PC-3 (cell line): Measurements from ENCODE around the gene NTNG1. TPM values are rescaled to one million over a fixed set of nuclear protein-coding genes. Genes with fewer than 3 reads are reported as not detected.

Experiments
- ATAC-seq: fragments of 200-7000 bp; cut with Tn5 transposase; 2 replicates; pipeline ENCODE4 v1.9.1; 2020; ENCODE audit warnings: mild to moderate bottlenecking, moderate library complexity
- BruUV-seq: library from RNA; stranded (reverse); fragments of 400-500 nt; replicated peaks from 2 replicates; lab custom pipeline; 2021; lab: Mats Ljungman, UMichigan
- CTCF ChIA-PET: fragments of 300-600 bp; sonication (Branson Sonifier 250); formaldehyde crosslinking; loops from one replicate; lab custom pipeline; 2022; ENCODE audit warnings: antibody characterized with exemption; lab: Charles Lee
- POLR2A ChIA-PET: fragments of 300-600 bp; sonication (Branson Sonifier 250); formaldehyde crosslinking; loops from one replicate; lab custom pipeline; 2022; ENCODE audit warnings: antibody characterized with exemption; ENCODE audit not compliant: unreplicated experiment; lab: Charles Lee
- DNase-seq: peaks from one replicate; pipeline ENCODE4 v3.0.0-alpha.2; 2015
- H2AFZ ChIP-seq: fragments of 300-600 bp; sonication (generic); 2 replicates; pipeline ENCODE4 v1.6.0; 2016; ENCODE audit warnings: antibody characterized with exemption, low read length
- H3F3A ChIP-seq: fragments of 300-600 bp; sonication (generic); one replicate; pipeline ENCODE4 v1.6.0; 2017; ENCODE audit warnings: antibody characterized with exemption, low read length, control low read depth, mild to moderate bottlenecking; ENCODE audit not compliant: unreplicated experiment
- H3K27ac ChIP-seq: fragments of 300-600 bp; sonication (generic); 2 replicates; pipeline ENCODE4 v1.5.1; 2016; ENCODE audit warnings: mild to moderate bottlenecking, low read length
- H3K27me3 ChIP-seq: fragments of 300-600 bp; sonication (generic); 2 replicates; pipeline ENCODE4 v1.6.1; 2016; ENCODE audit warnings: low read length, mixed read lengths
- H3K36me3 ChIP-seq: fragments of 300-600 bp; sonication (generic); 2 replicates; pipeline ENCODE4 v1.6.1; 2016; ENCODE audit warnings: low read depth, mixed run types, low read length, mixed read lengths
- H3K4me1 ChIP-seq: fragments of 300-600 bp; sonication (generic); 2 replicates; pipeline ENCODE4 v1.5.1; 2016; ENCODE audit warnings: low read length; ENCODE audit not compliant: insufficient read depth
- H3K4me2 ChIP-seq: fragments of 300-600 bp; sonication (generic); 2 replicates; pipeline ENCODE4 v1.6.0; 2016; ENCODE audit warnings: low read length
- H3K4me3 ChIP-seq: fragments of 300-600 bp; sonication (generic); 2 replicates; pipeline ENCODE4 v1.5.1; 2016; ENCODE audit warnings: mild to moderate bottlenecking, low read length, mixed read lengths
- H3K79me2 ChIP-seq: fragments of 300-600 bp; sonication (generic); 2 replicates; pipeline ENCODE4 v1.6.1; 2017; ENCODE audit warnings: low read length, mixed read lengths
- H3K9ac ChIP-seq: fragments of 300-600 bp; sonication (generic); 2 replicates; pipeline ENCODE4 v1.6.0; 2016; ENCODE audit warnings: mild to moderate bottlenecking, low read length
- H3K9me2 ChIP-seq: fragments of 300-600 bp; sonication (generic); replicated peaks from 2 replicates; pipeline ENCODE4 v1.6.1; 2016; ENCODE audit warnings: mixed run types, low read length, mixed read lengths
- H3K9me3 ChIP-seq: fragments of 300-600 bp; sonication (generic); 2 replicates; pipeline ENCODE4 v1.6.1; 2016; ENCODE audit warnings: low read length, mixed read lengths
- H4K20me1 ChIP-seq: fragments of 300-600 bp; sonication (generic); 2 replicates; pipeline ENCODE4 v1.6.1; 2016; ENCODE audit warnings: low read length, mixed read lengths
- EZH2 ChIP-seq: fragments of 300-600 bp; sonication (generic); IDR thresholded peaks from one replicate; pipeline ENCODE4 v1.6.1; 2017; ENCODE audit warnings: antibody characterized with exemption, mild to moderate bottlenecking, low read length; ENCODE audit not compliant: unreplicated experiment
- EZH2phosphoT487 ChIP-seq: fragments of 300-600 bp; sonication (generic); IDR thresholded peaks from 2 replicates; pipeline ENCODE4 v1.6.1; 2018; ENCODE audit warnings: mild to moderate bottlenecking, antibody characterized with exemption, low read length, borderline replicate concordance
- intact Hi-C: fragments of 100-400 bp; cut with micrococcal nuclease; formaldehyde crosslinking; loops from 2 replicates; pipeline ENCODE4 v1.9.0; 2023
- total RNA-seq: library from RNA; depleted of rRNA; stranded (reverse); fragments of >200 nt; gene quantifications from 2 replicates; pipeline ENCODE4 v1.2.3, GENCODE V29; 2014
- TF ChIP-seq, protein P1 (sequence below): fragments of 300-600 bp; sonication (generic); conservative IDR thresholded peaks from 2 replicates; pipeline ENCODE4 v1.5.1; 2017; ENCODE audit warnings: antibody characterized with exemption, low read depth, mild to moderate bottlenecking, low read length

The NTNG1 gene
- total RNA-seq, 1 experiment from 2014 or later, result 6.7 TPM

DNA sequence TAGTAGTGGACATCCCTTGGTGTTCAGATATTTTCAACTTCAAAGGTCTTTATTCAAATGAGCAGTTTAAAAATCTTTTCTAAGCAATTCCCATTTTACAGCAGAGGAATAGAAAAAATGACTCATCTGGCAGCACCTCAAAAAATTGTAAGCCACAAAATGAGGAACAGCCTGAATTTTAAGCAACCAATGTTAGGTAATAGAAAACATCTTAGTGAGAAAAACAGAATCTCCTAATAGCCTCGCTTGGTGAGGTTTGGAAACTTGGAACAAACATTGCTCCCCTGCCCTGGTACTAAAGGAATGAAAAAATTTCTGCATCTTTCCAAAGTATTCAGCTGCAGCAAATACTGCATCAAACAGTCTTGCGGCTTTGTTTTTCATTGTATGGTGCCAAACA lies 264.4 kb downstream of the NTNG1 start:
- H3K9me3 ChIP-seq, result no peaks in the 10 kb centered on the region
- ChIA-PET POLR2A (no interaction called here), CTCF (no interaction called here)
- no peaks in the 10 kb centered on the region for H3F3A ChIP-seq
- no peak for ATAC-seq
- no peaks in the 10 kb centered on the region for H3K9me2 ChIP-seq
- H2AFZ ChIP-seq, result no peak overlapping the region
- no peak overlapping the region for H3K9ac ChIP-seq
- H4K20me1 ChIP-seq, result no peaks in the 10 kb centered on the region
- BruUV-seq, result no TSS peak
- no peak overlapping the region for H3K27ac ChIP-seq
- no peaks in the 10 kb centered on the region for H3K79me2 ChIP-seq
- no peak overlapping the region for H3K4me3 ChIP-seq
- H3K4me1 ChIP-seq, result no peaks in the 10 kb centered on the region
- H3K36me3 ChIP-seq, result no peaks in the 10 kb centered on the region
- intact Hi-C loops, result no loop called here
- H3K4me2 ChIP-seq, result no peak overlapping the region
- TF ChIP-seq EZH2phosphoT487 (no peak), EZH2 (no peak)
- TF ChIP-seq, protein P1, sequence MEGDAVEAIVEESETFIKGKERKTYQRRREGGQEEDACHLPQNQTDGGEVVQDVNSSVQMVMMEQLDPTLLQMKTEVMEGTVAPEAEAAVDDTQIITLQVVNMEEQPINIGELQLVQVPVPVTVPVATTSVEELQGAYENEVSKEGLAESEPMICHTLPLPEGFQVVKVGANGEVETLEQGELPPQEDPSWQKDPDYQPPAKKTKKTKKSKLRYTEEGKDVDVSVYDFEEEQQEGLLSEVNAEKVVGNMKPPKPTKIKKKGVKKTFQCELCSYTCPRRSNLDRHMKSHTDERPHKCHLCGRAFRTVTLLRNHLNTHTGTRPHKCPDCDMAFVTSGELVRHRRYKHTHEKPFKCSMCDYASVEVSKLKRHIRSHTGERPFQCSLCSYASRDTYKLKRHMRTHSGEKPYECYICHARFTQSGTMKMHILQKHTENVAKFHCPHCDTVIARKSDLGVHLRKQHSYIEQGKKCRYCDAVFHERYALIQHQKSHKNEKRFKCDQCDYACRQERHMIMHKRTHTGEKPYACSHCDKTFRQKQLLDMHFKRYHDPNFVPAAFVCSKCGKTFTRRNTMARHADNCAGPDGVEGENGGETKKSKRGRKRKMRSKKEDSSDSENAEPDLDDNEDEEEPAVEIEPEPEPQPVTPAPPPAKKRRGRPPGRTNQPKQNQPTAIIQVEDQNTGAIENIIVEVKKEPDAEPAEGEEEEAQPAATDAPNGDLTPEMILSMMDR, result no peak
- DNase-seq, result peak; percentile 20
- no peaks in the 10 kb centered on the region for H3K27me3 ChIP-seq

- no peak overlapping the region for H3K9ac ChIP-seq
- no peak overlapping the region for H3K27ac ChIP-seq
- H3K9me3 ChIP-seq, result no peaks in the 10 kb centered on the region
- BruUV-seq, result no TSS peak
- H3K36me3 ChIP-seq, result no peaks in the 10 kb centered on the region
- H3K4me2 ChIP-seq, result no peak overlapping the region
- POLR2A ChIA-PET, result no interaction called here
- DNase-seq (no peak), ATAC-seq (no peak)
- H3F3A ChIP-seq, result no peaks in the 10 kb centered on the region
- H3K4me1 ChIP-seq, result no peaks in the 10 kb centered on the region
- no peak for TF ChIP-seq EZH2phosphoT487
- no peak for TF ChIP-seq EZH2
- TF ChIP-seq, protein P1, result no peak
- no peak overlapping the region for H3K4me3 ChIP-seq
- H4K20me1 ChIP-seq, result no peaks in the 10 kb centered on the region
- H3K9me2 ChIP-seq, result no peaks in the 10 kb centered on the region
- no peak overlapping the region for H2AFZ ChIP-seq
- no peaks in the 10 kb centered on the region for H3K27me3 ChIP-seq
- intact Hi-C loops, result no loop called here
- H3K79me2 ChIP-seq, result no peaks in the 10 kb centered on the region
- CTCF ChIA-PET, result no interaction called here
Observed at GRCh38 chr1:107407011-107407410, 266.2 kb downstream of the NTNG1 start.

DNA sequence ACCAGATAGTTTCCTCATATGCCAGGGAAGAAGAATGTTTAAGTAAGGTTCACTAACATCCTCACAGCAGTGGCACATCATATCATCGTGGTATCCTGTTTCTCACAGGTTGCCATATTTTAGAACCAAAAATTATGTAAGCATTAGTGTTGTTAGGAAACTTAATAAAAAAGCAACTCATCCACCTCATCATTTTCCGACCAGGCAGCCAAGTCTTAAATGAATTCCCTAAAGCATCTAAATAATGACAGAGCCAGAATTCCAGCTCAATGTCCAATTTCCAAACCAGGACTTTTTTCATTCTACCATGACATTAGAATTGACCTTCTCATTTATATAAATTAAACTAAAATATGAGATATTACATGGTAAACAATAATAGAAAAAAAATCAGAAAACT lies 272.7 kb downstream of the NTNG1 start:
- no peak for ATAC-seq

More for the DNA sequence above, 272.7 kb downstream of the NTNG1 start:
- TF ChIP-seq, protein P1, result no peak
- TF ChIP-seq EZH2phosphoT487 (no peak), EZH2 (no peak)
- H3K9me3 ChIP-seq, result no peaks in the 10 kb centered on the region
- ChIA-PET CTCF (no interaction called here), POLR2A (no interaction called here)
- H3K27ac ChIP-seq, result no peak overlapping the region
- intact Hi-C loops, result no loop called here
- H3F3A ChIP-seq, result no peaks in the 10 kb centered on the region
- no TSS peak for BruUV-seq
- no peaks in the 10 kb centered on the region for H3K36me3 ChIP-seq
- no peaks in the 10 kb centered on the region for H3K27me3 ChIP-seq
- H4K20me1 ChIP-seq, result no peaks in the 10 kb centered on the region
- peak overlapping the region; percentile 48; the same call in 1 of the 2 replicates for H3K4me2 ChIP-seq
- H3K9me2 ChIP-seq, result no peaks in the 10 kb centered on the region
- H3K4me3 ChIP-seq, result no peak overlapping the region
- peaks cover 11% of the 10 kb centered on the region for H3K4me1 ChIP-seq
- no peak for DNase-seq
- no peak overlapping the region for H3K9ac ChIP-seq
- H2AFZ ChIP-seq, result no peak overlapping the region
- no peaks in the 10 kb centered on the region for H3K79me2 ChIP-seq
